GM18511 (cell line): ENCODE measurements around the gene ATRIP.
"Not testable (repeated sequence)": the region's sequence is repeated elsewhere in the genome, so short reads cannot be mapped to it uniquely, and the experiment has no call there.

Experiments
- ATAC-seq: cut with Tn5 transposase; IDR thresholded peaks from one replicate; pipeline ENCODE4 v1.9.1; 2021; ENCODE audit warnings: mild to moderate bottlenecking, moderate library complexity; ENCODE audit not compliant: unreplicated experiment

The ATRIP gene

GRCh38 chr3:48467110-48467454 lies 20.5 kb downstream of the ATRIP start:
- ATAC-seq = no peak

- ATAC-seq = no peak
These were observed 21.1 kb downstream of the ATRIP start for GRCh38 chr3:48467473-48468267.

- ATAC-seq = no peak
These were observed 21.8 kb downstream of the ATRIP start for GRCh38 chr3:48468329-48468731.

GRCh38 chr3:48469046-48469915 lies 22.7 kb downstream of the ATRIP start:
- ATAC-seq = no peak

GRCh38 chr3:48470286-48470685 lies 23.7 kb downstream of the ATRIP start:
- ATAC-seq = no peak

GRCh38 chr3:48472673-48472922 lies 26.1 kb downstream of the ATRIP start:
- ATAC-seq = peak; percentile 31

GRCh38 chr3:48472923-48473616 lies 26.5 kb downstream of the ATRIP start:
- peak; percentile 83 for ATAC-seq

- no peak for ATAC-seq
These were observed 27.0 kb downstream of the ATRIP start for GRCh38 chr3:48473617-48473952.

- not testable (repeated sequence) for ATAC-seq
These were observed 27.5 kb downstream of the ATRIP start for GRCh38 chr3:48474031-48474430.

- ATAC-seq = no peak
These were observed 28.1 kb downstream of the ATRIP start for GRCh38 chr3:48474619-48475018.

- no peak for ATAC-seq
These were observed 28.7 kb downstream of the ATRIP start for GRCh38 chr3:48475188-48475587.

GRCh38 chr3:48476426-48477053 lies 30.0 kb downstream of the ATRIP start:
- ATAC-seq = no peak

- no peak for ATAC-seq
These were observed 31.5 kb downstream of the ATRIP start for GRCh38 chr3:48477959-48478520.

GRCh38 chr3:48478626-48479555 lies 32.4 kb downstream of the ATRIP start:
- no peak for ATAC-seq

GRCh38 chr3:48480891-48481290 lies 34.4 kb downstream of the ATRIP start:
- not testable (repeated sequence) for ATAC-seq

GRCh38 chr3:48482822-48483221 lies 36.3 kb downstream of the ATRIP start:
- not testable (repeated sequence) for ATAC-seq

- ATAC-seq = no peak
These were observed 40.4 kb downstream of the ATRIP start for GRCh38 chr3:48486952-48487351.

- ATAC-seq = no peak
These were observed 46.1 kb downstream of the ATRIP start for GRCh38 chr3:48492461-48493202.

- ATAC-seq = no peak
These were observed 46.6 kb downstream of the ATRIP start for GRCh38 chr3:48493203-48493501.

- no peak for ATAC-seq
These were observed 54.1 kb downstream of the ATRIP start for GRCh38 chr3:48500656-48501055.
